HepG2 (cell line): Measurements from ENCODE around the gene C1orf21. TPM values are rescaled to one million over a fixed set of nuclear protein-coding genes. Genes with fewer than 3 reads are reported as not detected.

Source experiments
- ATAC-seq: fragments of 200-7000 bp; cut with Tn5 transposase; 3 replicates; pipeline ENCODE4 v1.9.1; 2020; ENCODE audit warnings: mild to moderate bottlenecking, moderate library complexity
- BruUV-seq: library from RNA; stranded (reverse); fragments of 400-500 nt; replicated peaks from 2 replicates; lab custom pipeline; 2021; lab: Mats Ljungman, UMichigan
- CTCF ChIA-PET: fragments of 300-600 bp; formaldehyde crosslinking; extraction: SDS; loops from one replicate; lab custom pipeline; 2021; ENCODE audit warnings: low total read pairs, inconsistent platforms, low intra/inter-chr PET ratio; lab: Yijun Ruan, JAX
- POLR2A ChIA-PET: fragments of 350-600 bp; sonication (Branson Sonifier 250); formaldehyde crosslinking; loops from one replicate; lab custom pipeline; 2020; ENCODE audit warnings: antibody characterized with exemption, inconsistent platforms; lab: Yijun Ruan, JAX
- DNase-seq: peaks from one replicate; pipeline ENCODE4 v3.0.0-alpha.2; 2015; ENCODE audit warnings: low spot score
- FAIRE-seq: peaks from 3 replicates; lab custom pipeline; 2011; peaks lifted over from hg19 to GRCh38; lab: Jason Lieb, UNC
- H2AFZ ChIP-seq: one replicate; pipeline ENCODE4 v1.6.1; 2011; ENCODE audit warnings: low read length, inconsistent platforms
- H3K27ac ChIP-seq: fragments of 300-600 bp; 3 replicates; pipeline ENCODE4 v1.8.0; 2011; ENCODE audit warnings: mixed run types, mild to moderate bottlenecking, mixed read lengths, low read length, inconsistent platforms; ENCODE audit not compliant: insufficient read depth; ENCODE audit errors: extremely low read length
- H3K27me3 ChIP-seq, 2 experiments: fragments of 200-600 bp in 1 of 2; 2 replicates in 1 of 2; 3 replicates in 1 of 2; pipeline versions ENCODE4 v1.6.0 to v1.8.0; 2011; ENCODE audit warnings: low read length in 2 of 2, mild to moderate bottlenecking in 2 of 2, moderate library complexity in 2 of 2, inconsistent platforms in 1 of 2; ENCODE audit not compliant: insufficient read depth in 2 of 2, control insufficient read depth in 1 of 2
- H3K36me3 ChIP-seq, 2 experiments: fragments of 200-600 bp in 1 of 2; replicated peaks in 1 of 2; 2 replicates in 1 of 2; 3 replicates in 1 of 2; pipeline versions ENCODE4 v1.5.1 to v1.8.0; 2011; ENCODE audit warnings: low read length in 2 of 2, inconsistent platforms in 1 of 2; ENCODE audit not compliant: insufficient read depth in 2 of 2, control insufficient read depth in 1 of 2
- H3K4me1 ChIP-seq: 2 replicates; pipeline ENCODE4 v1.5.1; 2012; ENCODE audit warnings: low read length, inconsistent platforms; ENCODE audit not compliant: insufficient read depth
- H3K4me2 ChIP-seq: 2 replicates; pipeline ENCODE4 v1.6.0; 2011; ENCODE audit warnings: low read depth, low read length, inconsistent platforms
- H3K4me3 ChIP-seq, 3 experiments: fragments of 200-600 bp in 1 of 3; sonication (generic), shearing (Covaris generic) in 1 of 3; replicated peaks in 1 of 3; 2 replicates each; pipeline ENCODE4 v1.5.1; 2011 to 2016; ENCODE audit warnings: low read length in 3 of 3, inconsistent platforms in 2 of 3, low read depth in 2 of 3, mild to moderate bottlenecking in 2 of 3, control low read depth in 1 of 3, mixed read lengths in 1 of 3; ENCODE audit not compliant: insufficient read depth in 1 of 3
- H3K79me2 ChIP-seq: one replicate; pipeline ENCODE4 v1.6.1; 2011; ENCODE audit warnings: low read length, inconsistent platforms; ENCODE audit not compliant: insufficient read depth
- H3K9ac ChIP-seq: 2 replicates; pipeline ENCODE4 v1.6.0; 2011; ENCODE audit warnings: mild to moderate bottlenecking, low read depth, low read length, inconsistent platforms; ENCODE audit not compliant: insufficient read depth
- H3K9me3 ChIP-seq: 2 replicates; pipeline ENCODE4 v1.5.1; 2012; ENCODE audit warnings: mild to moderate bottlenecking, low read length
- H4K20me1 ChIP-seq: 2 replicates; pipeline ENCODE4 v1.6.0; 2011; ENCODE audit warnings: inconsistent platforms, mild to moderate bottlenecking, low read length, moderate library complexity; ENCODE audit not compliant: insufficient read depth
- CBX1 ChIP-seq: IDR thresholded peaks from one replicate; pipeline ENCODE4 v1.6.1; 2016; ENCODE audit warnings: antibody characterized with exemption, low read depth
- HNF4A ChIP-seq: sonication (generic); formaldehyde crosslinking; IDR thresholded peaks from 2 replicates; pipeline ENCODE4 v1.4.0; 2020; ENCODE audit warnings: missing genetic modification reagents
- NFRKB ChIP-seq: fragments of 450-650 bp; IDR thresholded peaks from 2 replicates; pipeline ENCODE4 v1.6.1; 2017
- NFYB ChIP-seq: sonication (generic); formaldehyde crosslinking; IDR thresholded peaks from 2 replicates; pipeline ENCODE4 v1.4.0; 2020; ENCODE audit warnings: missing genetic modification reagents
- NONO ChIP-seq, 2 experiments: fragments of 450-650 bp in 1 of 2; sonication (generic) in 1 of 2; formaldehyde crosslinking in 1 of 2; IDR thresholded peaks in 1 of 2; conservative IDR thresholded peaks in 1 of 2; 2 replicates each; pipeline versions ENCODE4 v1.6.1 to v1.8.0; 2017 to 2022; ENCODE audit warnings: mild to moderate bottlenecking in 1 of 2, missing genetic modification reagents in 1 of 2, moderate library complexity in 1 of 2
- SMARCE1 ChIP-seq: fragments of 450-650 bp; IDR thresholded peaks from 2 replicates; pipeline ENCODE4 v1.6.1; 2017; ENCODE audit warnings: borderline replicate concordance
- ZFP36 ChIP-seq: fragments of 150-350 bp; IDR thresholded peaks from 2 replicates; pipeline ENCODE4 v1.6.1; 2018; ENCODE audit warnings: borderline replicate concordance, low read length, low read depth; ENCODE audit not compliant: partially characterized antibody
- ZNF143 ChIP-seq: sonication (generic); formaldehyde crosslinking; IDR thresholded peaks from 2 replicates; pipeline ENCODE4 v1.4.0; 2020; ENCODE audit warnings: missing genetic modification reagents
- ZNF232 ChIP-seq: sonication (generic); formaldehyde crosslinking; IDR thresholded peaks from 2 replicates; pipeline ENCODE4 v1.4.0; 2020; ENCODE audit warnings: missing genetic modification reagents, borderline replicate concordance
- ZNF235 ChIP-seq: sonication (generic); formaldehyde crosslinking; IDR thresholded peaks from 2 replicates; pipeline ENCODE4 v1.8.1; 2023; ENCODE audit warnings: mild to moderate bottlenecking, missing genetic modification reagents, borderline replicate concordance
- ZNF503 ChIP-seq: sonication (generic); formaldehyde crosslinking; IDR thresholded peaks from 2 replicates; pipeline ENCODE4 v1.4.0; 2020; ENCODE audit warnings: missing genetic modification reagents
- ZNF543 ChIP-seq: sonication (generic); formaldehyde crosslinking; IDR thresholded peaks from 2 replicates; pipeline ENCODE4 v1.4.0; 2020; ENCODE audit warnings: mild to moderate bottlenecking, missing genetic modification reagents
- ZNF547 ChIP-seq: sonication (generic); formaldehyde crosslinking; IDR thresholded peaks from 2 replicates; pipeline ENCODE4 v1.5.1; 2020; ENCODE audit warnings: mild to moderate bottlenecking, missing genetic modification reagents
- ZNF788 ChIP-seq: sonication (generic); formaldehyde crosslinking; IDR thresholded peaks from 2 replicates; pipeline ENCODE4 v1.5.0; 2020; ENCODE audit warnings: mild to moderate bottlenecking, missing genetic modification reagents, borderline replicate concordance
- ZZZ3 ChIP-seq: sonication (generic); formaldehyde crosslinking; IDR thresholded peaks from 2 replicates; pipeline ENCODE4 v1.4.0; 2020; ENCODE audit warnings: missing genetic modification reagents, mild to moderate bottlenecking, borderline replicate concordance
- WGBS: methylation state at CpG from one replicate; pipeline ENCODE4 v1.1.6; 2017; ENCODE audit warnings: low lambda C conversion rate; 5-methylcytosine and 5-hydroxymethylcytosine counted together
- in situ Hi-C: cut with HindIII; loops from 2 replicates; pipeline ENCODE4 v1.10.0; 2017; ENCODE audit warnings: low pct_unique_long_range_greater_than_20kb; ENCODE audit not compliant: extremely low pct_ligation_motif_present
- intact Hi-C: fragments of 100-400 bp; cut with micrococcal nuclease; formaldehyde crosslinking; loops from one replicate; pipeline ENCODE4 v1.10.0; 2022; ENCODE audit not compliant: unreplicated experiment
- polyA plus RNA-seq, 8 experiments: library from polyadenylated mRNA; depleted of rRNA in 3 of 8; stranded (reverse) in 7 of 8; unstranded in 1 of 8; fragments of >200 nt; fragmentation: Illumina TruSeq in 4 of 8; extraction: Trizol in 4 of 8; gene quantifications; 2 replicates each; pipeline versions ENCODE4 v1.2.1 to v1.2.3, GENCODE V29; 2011 to 2016; ENCODE audit warnings: low read depth in 4 of 8, missing spikeins in 1 of 8, mixed read lengths in 1 of 8; ENCODE audit not compliant: insufficient read depth in 1 of 8
- total RNA-seq, 5 experiments: library from RNA; depleted of rRNA; stranded (reverse); fragments of >200 nt; fragmentation: Illumina TruSeq; extraction: Trizol; gene quantifications; 2 replicates each; pipeline ENCODE4 v1.2.3, GENCODE V29; 2016; ENCODE audit warnings: low read depth in 1 of 5

The C1orf21 gene
- total and polyA plus RNA-seq, 2 of the 13 experiments (the other 11 are each of a cell fraction or from before 2014, with no cell fraction given), result not detected

GRCh38 chr1:184553845-184554244 is 167.0 kb downstream of the C1orf21 start:
- no peaks in the 10 kb centered on the region for H3K27me3 ChIP-seq
- no peaks in the 10 kb centered on the region for H3K79me2 ChIP-seq
- BruUV-seq, result no TSS peak
- H3K4me1 ChIP-seq, result no peaks in the 10 kb centered on the region
- no peak for ATAC-seq
- H3K27ac ChIP-seq, result no peak overlapping the region
- TF ChIP-seq ZFP36 (no peak), ZNF503 (no peak), SMARCE1 (no peak), CBX1 (no peak), NFYB (no peak), ZNF232 (CRISPR knock-in tag) (no peak), ZNF235 (no peak), NFRKB (no peak), ZNF788 (CRISPR knock-in tag) (no peak), ZNF143 (CRISPR knock-in tag) (no peak), ZNF543 (CRISPR knock-in tag) (no peak), NONO (IDR thresholded peaks at IDR 0.05) (no peak), NONO (CRISPR knock-in tag; conservative IDR thresholded peaks at IDR 0.05) (no peak), ZZZ3 (CRISPR knock-in tag) (no peak), HNF4A (CRISPR knock-in tag) (no peak), ZNF547 (CRISPR knock-in tag) (no peak)
- no peak for FAIRE-seq
- WGBS, result 2% methylated on average over 2 of the region's 2 CpGs
- H2AFZ ChIP-seq, result no peak overlapping the region
- no peak overlapping the region for H3K4me3 ChIP-seq
- no peak overlapping the region for H3K9ac ChIP-seq
- H3K36me3 ChIP-seq, result no peaks in the 10 kb centered on the region
- DNase-seq, result no peak
- CTCF ChIA-PET, result no interaction called here
- no peak overlapping the region for H3K4me2 ChIP-seq
- H4K20me1 ChIP-seq, result no peaks in the 10 kb centered on the region
- in situ Hi-C loops, result no loop called here
- H3K9me3 ChIP-seq, result no peaks in the 10 kb centered on the region
- POLR2A ChIA-PET, result no interaction called here
- intact Hi-C loops, result no loop called here
